Fibroblast of mammary gland (primary cell): ENCODE results near the gene MPZL3.

Source experiments
- DNase-seq: peaks from one replicate; pipeline ENCODE4 v3.0.0-alpha.2; 2010; ENCODE audit warnings: low read depth
- H3K4me3 ChIP-seq: 2 replicates; pipeline ENCODE4 v1.5.1; 2011; ENCODE audit warnings: low read depth, mild to moderate bottlenecking, low read length, moderate library complexity; ENCODE audit not compliant: control insufficient read depth
- TF ChIP-seq, protein P1 (sequence below): conservative IDR thresholded peaks from 2 replicates; pipeline ENCODE4 v1.5.1; 2011; ENCODE audit warnings: low read depth, low read length, inconsistent platforms; ENCODE audit not compliant: control insufficient read depth, insufficient read depth

Gene MPZL3

DNA sequence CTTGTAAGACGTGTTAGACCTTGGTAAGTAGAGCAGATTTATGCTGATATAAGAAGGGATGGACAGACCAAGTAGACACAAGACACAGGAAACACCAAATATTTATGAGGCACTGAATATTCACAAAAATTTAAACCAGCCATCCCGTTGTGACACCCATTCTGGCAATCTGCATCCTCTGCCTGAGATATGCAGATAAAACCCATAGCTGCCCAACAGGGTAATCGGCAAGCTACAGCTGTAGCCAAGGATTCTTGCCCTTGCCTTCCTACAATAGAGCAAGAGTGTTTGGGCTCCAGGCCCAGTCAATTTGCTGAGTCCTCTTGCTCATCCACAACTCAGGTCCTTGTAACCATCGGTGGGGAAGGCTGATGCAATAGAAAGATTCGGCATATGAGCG is 30.4 kb upstream of the MPZL3 start:
- TF ChIP-seq, protein P1, sequence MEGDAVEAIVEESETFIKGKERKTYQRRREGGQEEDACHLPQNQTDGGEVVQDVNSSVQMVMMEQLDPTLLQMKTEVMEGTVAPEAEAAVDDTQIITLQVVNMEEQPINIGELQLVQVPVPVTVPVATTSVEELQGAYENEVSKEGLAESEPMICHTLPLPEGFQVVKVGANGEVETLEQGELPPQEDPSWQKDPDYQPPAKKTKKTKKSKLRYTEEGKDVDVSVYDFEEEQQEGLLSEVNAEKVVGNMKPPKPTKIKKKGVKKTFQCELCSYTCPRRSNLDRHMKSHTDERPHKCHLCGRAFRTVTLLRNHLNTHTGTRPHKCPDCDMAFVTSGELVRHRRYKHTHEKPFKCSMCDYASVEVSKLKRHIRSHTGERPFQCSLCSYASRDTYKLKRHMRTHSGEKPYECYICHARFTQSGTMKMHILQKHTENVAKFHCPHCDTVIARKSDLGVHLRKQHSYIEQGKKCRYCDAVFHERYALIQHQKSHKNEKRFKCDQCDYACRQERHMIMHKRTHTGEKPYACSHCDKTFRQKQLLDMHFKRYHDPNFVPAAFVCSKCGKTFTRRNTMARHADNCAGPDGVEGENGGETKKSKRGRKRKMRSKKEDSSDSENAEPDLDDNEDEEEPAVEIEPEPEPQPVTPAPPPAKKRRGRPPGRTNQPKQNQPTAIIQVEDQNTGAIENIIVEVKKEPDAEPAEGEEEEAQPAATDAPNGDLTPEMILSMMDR: no peak
- no peak overlapping the region for H3K4me3 ChIP-seq
- no peak for DNase-seq

DNA sequence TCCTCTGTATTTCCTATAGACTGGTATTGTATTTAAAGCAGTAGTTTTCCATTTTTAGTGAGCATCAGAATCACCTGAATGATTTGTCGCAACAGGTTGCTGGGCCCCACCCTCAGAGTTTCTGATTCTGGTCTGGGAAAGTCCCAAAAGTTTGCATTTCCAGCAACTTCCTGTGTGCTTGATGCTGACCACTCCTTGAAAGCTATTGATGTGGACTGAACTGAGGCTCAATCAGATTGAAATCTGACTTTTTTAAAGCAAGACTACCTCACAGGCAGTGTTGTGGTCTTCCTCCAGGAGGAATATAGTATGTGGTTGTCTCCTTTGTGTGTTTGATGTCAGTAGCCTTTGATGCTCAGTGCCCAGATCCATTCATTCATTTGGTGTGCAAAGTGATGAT is 29.1 kb upstream of the MPZL3 start:
- TF ChIP-seq, protein P1: no peak
- no peak overlapping the region for H3K4me3 ChIP-seq
- no peak for DNase-seq

DNA sequence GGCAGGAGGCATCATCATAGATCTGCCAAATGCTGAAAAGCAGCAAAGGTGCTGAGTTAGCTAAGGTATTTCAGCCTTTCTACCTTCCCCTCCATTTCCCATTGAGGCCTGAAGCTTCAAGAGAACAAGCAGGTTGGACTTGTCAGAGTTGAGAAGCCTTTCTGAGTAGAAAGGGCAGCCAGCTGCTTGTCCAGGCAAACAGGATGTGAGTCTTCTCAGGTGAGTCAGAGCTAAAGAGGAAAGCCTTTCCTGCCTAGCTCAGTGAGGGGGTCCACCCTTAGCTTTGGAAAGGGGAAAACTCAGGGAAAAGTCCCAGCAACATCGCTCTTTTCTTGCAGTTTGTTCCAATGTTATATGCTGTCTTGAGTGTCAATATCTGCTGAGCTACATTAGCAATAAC is 25.1 kb upstream of the MPZL3 start:
- peak; percentile 36 for DNase-seq
- H3K4me3 ChIP-seq: no peak overlapping the region
- TF ChIP-seq, protein P1: no peak

DNA sequence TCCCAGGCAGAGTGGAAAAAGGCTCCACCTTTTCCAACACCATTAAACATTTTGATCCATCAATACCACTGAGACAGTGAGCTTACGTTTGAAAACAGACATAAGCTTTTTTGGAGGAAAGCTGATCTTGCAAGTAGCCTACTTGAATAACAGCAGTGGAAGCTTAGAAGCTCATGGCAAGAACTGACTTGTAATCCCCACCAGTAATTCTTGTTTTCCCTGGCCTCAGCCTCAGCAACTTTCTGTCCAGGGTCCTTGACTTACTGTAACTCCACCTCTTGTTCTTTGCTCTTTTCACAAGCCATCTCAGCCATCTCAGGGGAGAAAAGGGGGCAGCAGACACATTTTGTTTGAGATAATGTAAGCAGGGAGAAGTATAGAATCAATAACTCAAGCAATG is 24.3 kb upstream of the MPZL3 start:
- DNase-seq: no peak
- no peak overlapping the region for H3K4me3 ChIP-seq
- TF ChIP-seq, protein P1: no peak

DNA sequence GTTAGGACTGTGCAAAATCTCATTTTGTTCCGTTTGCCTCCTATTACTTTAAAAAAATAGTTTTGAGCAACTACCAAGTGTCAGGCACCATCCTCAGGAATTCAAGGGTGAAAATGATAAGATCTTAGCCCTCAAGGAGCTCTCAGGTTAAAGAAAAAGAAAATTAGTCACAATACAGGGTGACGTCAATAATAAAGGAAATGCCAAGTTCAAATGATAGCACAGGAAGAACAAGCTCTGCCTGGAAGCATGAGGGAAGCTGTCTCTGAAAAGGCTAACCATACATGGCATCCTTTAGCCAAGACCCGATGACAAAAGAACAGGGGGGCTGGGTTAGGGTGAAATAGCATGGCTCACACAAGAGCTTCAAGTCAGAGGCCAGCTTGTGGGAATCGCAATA is 23.0 kb upstream of the MPZL3 start:
- TF ChIP-seq, protein P1: no peak
- peak; percentile 6 for DNase-seq
- no peak overlapping the region for H3K4me3 ChIP-seq

DNA sequence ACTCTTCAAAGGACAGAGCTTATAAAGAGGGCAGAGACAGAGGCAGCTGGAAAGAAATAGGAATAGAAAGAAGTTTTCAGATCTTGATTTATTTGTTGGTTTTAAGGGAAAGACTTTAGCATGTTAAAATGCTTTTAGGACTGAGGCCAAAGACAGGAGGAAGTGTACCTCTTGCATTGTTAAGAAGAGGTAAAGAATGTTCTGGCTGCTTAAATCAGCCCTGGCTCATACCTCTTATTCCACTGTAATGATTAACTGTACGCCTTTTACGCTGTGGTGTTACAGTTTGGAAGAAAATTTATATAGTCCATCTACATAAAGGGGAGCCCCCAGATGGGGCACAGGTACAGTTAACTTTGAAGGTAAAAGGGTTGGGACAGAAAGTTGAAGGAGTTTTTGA is 22.0 kb upstream of the MPZL3 start:
- H3K4me3 ChIP-seq: no peak overlapping the region
- TF ChIP-seq, protein P1: no peak

DNA sequence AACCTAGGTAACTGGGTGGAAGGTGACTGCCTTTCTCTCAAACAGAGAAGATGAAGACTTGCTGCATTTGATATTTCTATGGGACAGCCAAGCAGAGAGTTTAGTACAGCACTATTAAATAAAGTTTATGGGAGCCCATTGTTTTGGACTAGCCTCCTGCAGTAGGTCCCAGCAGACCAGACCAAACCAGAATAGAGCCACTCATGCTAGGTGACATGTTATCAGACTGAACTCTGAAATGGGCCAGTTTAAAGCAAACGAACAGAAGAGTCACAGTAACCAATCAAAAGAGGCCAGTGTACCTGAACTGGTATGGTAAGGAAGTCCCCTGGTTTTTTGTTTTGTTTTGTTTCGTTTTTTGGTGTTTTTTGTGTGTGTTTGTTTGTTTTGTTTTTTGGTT is 19.8 kb upstream of the MPZL3 start:
- TF ChIP-seq, protein P1: no peak
- H3K4me3 ChIP-seq: no peak overlapping the region
- DNase-seq: no peak

More for the DNA sequence above, 22.0 kb upstream of the MPZL3 start:
- no peak for DNase-seq
